Measurements from ENCODE around the gene GPR176. TPM values are rescaled to one million over a fixed set of nuclear protein-coding genes. Genes with fewer than 3 reads are reported as not detected.

The GPR176 gene
- total RNA-seq, 1 experiment from 2014 or later, result 9.8 TPM

DNA sequence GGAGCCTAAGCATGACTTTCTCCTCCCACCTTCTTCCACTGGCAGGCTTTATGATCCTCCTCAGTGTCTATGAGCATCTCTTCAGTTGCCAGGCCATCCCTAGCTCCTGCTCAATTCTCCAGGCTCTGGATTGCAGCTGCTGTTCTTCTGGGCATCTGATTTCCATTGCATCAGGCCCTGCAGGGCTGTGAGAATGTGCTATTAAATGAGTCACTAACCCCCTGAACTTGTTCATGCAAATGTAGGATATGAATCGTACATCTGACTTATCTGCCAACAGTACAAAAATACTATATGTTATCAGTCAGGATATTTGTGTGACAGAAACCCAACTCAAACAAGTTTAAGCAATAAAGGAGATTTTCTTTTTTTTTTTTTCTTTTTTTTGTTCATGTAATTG is 11.9 kb downstream of the GPR176 start:
- Histone ChIP-seq H3K9me3 (no peaks in the 10 kb centered on the region), H3K36me3 (ENCODE audit: control insufficient read depth, insufficient read depth, low read length) (no peaks in the 10 kb centered on the region), H3K27me3 (replicated peaks; ENCODE audit: control insufficient read depth, insufficient read depth, low read length) (no peaks in the 10 kb centered on the region), H3K4me3 (ENCODE audit: low read depth, low read length) (no peak overlapping the region), H3K4me1 (no peaks in the 10 kb centered on the region)
- H3K4me1 Mint-ChIP-seq (ENCODE audit: low read depth, unreplicated experiment), result peaks cover 12% of the 10 kb centered on the region
- no peak overlapping the region for H3K27ac Mint-ChIP-seq (ENCODE audit: unreplicated experiment)
- TF ChIP-seq, protein P1, sequence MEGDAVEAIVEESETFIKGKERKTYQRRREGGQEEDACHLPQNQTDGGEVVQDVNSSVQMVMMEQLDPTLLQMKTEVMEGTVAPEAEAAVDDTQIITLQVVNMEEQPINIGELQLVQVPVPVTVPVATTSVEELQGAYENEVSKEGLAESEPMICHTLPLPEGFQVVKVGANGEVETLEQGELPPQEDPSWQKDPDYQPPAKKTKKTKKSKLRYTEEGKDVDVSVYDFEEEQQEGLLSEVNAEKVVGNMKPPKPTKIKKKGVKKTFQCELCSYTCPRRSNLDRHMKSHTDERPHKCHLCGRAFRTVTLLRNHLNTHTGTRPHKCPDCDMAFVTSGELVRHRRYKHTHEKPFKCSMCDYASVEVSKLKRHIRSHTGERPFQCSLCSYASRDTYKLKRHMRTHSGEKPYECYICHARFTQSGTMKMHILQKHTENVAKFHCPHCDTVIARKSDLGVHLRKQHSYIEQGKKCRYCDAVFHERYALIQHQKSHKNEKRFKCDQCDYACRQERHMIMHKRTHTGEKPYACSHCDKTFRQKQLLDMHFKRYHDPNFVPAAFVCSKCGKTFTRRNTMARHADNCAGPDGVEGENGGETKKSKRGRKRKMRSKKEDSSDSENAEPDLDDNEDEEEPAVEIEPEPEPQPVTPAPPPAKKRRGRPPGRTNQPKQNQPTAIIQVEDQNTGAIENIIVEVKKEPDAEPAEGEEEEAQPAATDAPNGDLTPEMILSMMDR (IDR thresholded peaks at IDR 0.05; ENCODE audit: insufficient read depth in 1 of 2, low read depth in 1 of 2, low read length in 1 of 2, severe bottlenecking in 1 of 2, unreplicated experiment in 1 of 2), result no peak
- H3K9me3 Mint-ChIP-seq (ENCODE audit: unreplicated experiment), result no peaks in the 10 kb centered on the region
- BruUV-seq (replicated peaks), result no TSS peak
- CTCF ChIA-PET, result no interaction called here
- DNase-seq, result no peak
- no peak overlapping the region for H3K4me3 Mint-ChIP-seq (ENCODE audit: unreplicated experiment)
- H3K27me3 Mint-ChIP-seq (ENCODE audit: insufficient read depth, unreplicated experiment), result no peaks in the 10 kb centered on the region
- POLR2A ChIA-PET, result no interaction called here
- intact Hi-C loops (cut with micrococcal nuclease; ENCODE audit: unreplicated experiment), result no loop called here
- no peaks in the 10 kb centered on the region for H3K36me3 Mint-ChIP-seq (ENCODE audit: insufficient read depth, unreplicated experiment)

DNA sequence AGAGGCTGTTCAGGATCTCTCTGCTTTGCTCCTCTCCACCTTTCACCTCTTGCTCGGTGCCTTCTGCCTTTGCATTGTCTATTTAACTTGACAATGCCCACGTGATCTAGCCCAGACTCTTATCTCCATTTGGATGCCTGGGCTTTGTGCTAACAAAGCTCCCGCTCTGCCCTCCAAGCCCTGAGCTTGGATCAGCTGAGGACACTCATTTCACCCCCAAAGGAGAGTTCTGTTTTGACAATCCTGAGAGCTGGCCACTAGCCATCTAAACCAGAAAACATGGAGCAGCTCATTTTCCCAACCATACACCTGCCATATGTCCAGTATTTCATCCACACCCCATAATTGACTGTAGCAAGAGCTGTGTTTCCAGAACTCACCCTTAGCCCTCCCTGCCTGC is 12.8 kb downstream of the GPR176 start:
- POLR2A ChIA-PET, result no interaction called here

DNA sequence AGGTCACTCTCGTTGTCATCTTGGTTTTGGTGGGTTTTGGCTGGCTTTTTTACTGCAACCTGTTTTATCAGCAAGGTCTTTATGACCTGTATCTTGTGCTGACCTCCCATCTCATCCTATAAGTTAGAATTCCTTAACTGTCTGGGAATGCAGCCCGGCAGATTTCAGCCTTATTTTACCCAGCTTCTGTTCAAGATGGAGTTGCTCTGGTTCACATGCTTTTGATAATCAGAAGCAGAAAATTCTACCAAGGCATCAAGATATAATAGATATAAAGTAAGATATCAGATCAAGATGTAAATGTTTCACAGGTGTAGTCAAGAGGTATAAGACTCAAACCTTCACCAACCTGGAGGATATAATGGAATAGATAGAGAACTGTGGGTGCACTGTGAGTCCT is 16.0 kb downstream of the GPR176 start:
- Mint-ChIP-seq H3K9me3 (ENCODE audit: unreplicated experiment) (no peaks in the 10 kb centered on the region), H3K4me1 (ENCODE audit: low read depth, unreplicated experiment) (peaks cover 12% of the 10 kb centered on the region), H3K36me3 (ENCODE audit: insufficient read depth, unreplicated experiment) (no peaks in the 10 kb centered on the region), H3K27me3 (ENCODE audit: insufficient read depth, unreplicated experiment) (no peaks in the 10 kb centered on the region), H3K27ac (ENCODE audit: unreplicated experiment) (no peak overlapping the region), H3K4me3 (ENCODE audit: unreplicated experiment) (no peak overlapping the region)
- ChIA-PET POLR2A (no interaction called here), CTCF (no interaction called here)
- TF ChIP-seq, protein P1 (IDR thresholded peaks at IDR 0.05; ENCODE audit: insufficient read depth in 1 of 2, low read depth in 1 of 2, low read length in 1 of 2, severe bottlenecking in 1 of 2, unreplicated experiment in 1 of 2), result no peak
- Histone ChIP-seq H3K36me3 (ENCODE audit: control insufficient read depth, insufficient read depth, low read length) (no peaks in the 10 kb centered on the region), H3K4me1 (no peaks in the 10 kb centered on the region), H3K27me3 (replicated peaks; ENCODE audit: control insufficient read depth, insufficient read depth, low read length) (no peaks in the 10 kb centered on the region), H3K4me3 (ENCODE audit: low read depth, low read length) (no peak overlapping the region), H3K9me3 (no peaks in the 10 kb centered on the region)
- DNase-seq, result no peak
- no TSS peak for BruUV-seq (replicated peaks)
- intact Hi-C loops (cut with micrococcal nuclease; ENCODE audit: unreplicated experiment), result no loop called here

More for the DNA sequence above, 12.8 kb downstream of the GPR176 start:
- DNase-seq, result no peak
- no peak overlapping the region for H3K4me3 Mint-ChIP-seq (ENCODE audit: unreplicated experiment)
- H3K4me1 ChIP-seq, result no peaks in the 10 kb centered on the region
- H3K9me3 Mint-ChIP-seq (ENCODE audit: unreplicated experiment), result no peaks in the 10 kb centered on the region
- H3K36me3 ChIP-seq (ENCODE audit: control insufficient read depth, insufficient read depth, low read length), result no peaks in the 10 kb centered on the region
- H3K4me3 ChIP-seq (ENCODE audit: low read depth, low read length), result no peak overlapping the region
- H3K9me3 ChIP-seq, result no peaks in the 10 kb centered on the region
- H3K27me3 Mint-ChIP-seq (ENCODE audit: insufficient read depth, unreplicated experiment), result no peaks in the 10 kb centered on the region
- H3K36me3 Mint-ChIP-seq (ENCODE audit: insufficient read depth, unreplicated experiment), result no peaks in the 10 kb centered on the region
- intact Hi-C loops (cut with micrococcal nuclease; ENCODE audit: unreplicated experiment), result no loop called here
- TF ChIP-seq, protein P1 (IDR thresholded peaks at IDR 0.05; ENCODE audit: insufficient read depth in 1 of 2, low read depth in 1 of 2, low read length in 1 of 2, severe bottlenecking in 1 of 2, unreplicated experiment in 1 of 2), result no peak
- no peak overlapping the region for H3K27ac Mint-ChIP-seq (ENCODE audit: unreplicated experiment)
- peaks cover 12% of the 10 kb centered on the region for H3K4me1 Mint-ChIP-seq (ENCODE audit: low read depth, unreplicated experiment)
- CTCF ChIA-PET, result interaction anchor here (1.0 kb wide), 1 partner anchor 19 kb away, joined by 3 read pairs; no protein-coding TSS in a partner anchor
- no TSS peak for BruUV-seq (replicated peaks)
- H3K27me3 ChIP-seq (replicated peaks; ENCODE audit: control insufficient read depth, insufficient read depth, low read length), result no peaks in the 10 kb centered on the region
